ENCODE measurements around the gene SPATS2.

The SPATS2 gene

GRCh38 chr12:49404956-49405355 lies 37.7 kb downstream of the SPATS2 start:
- H3K4me3 ChIP-seq (replicated peaks; ENCODE audit: low read depth, low read length), result no peak overlapping the region
- no peak for TF ChIP-seq CTCF (IDR thresholded peaks at IDR 0.05; ENCODE audit: low read depth, low read length, missing control alignments)
- no peak for DNase-seq (ENCODE audit: extremely low read depth, low read depth)

GRCh38 chr12:49410818-49411217 lies 43.6 kb downstream of the SPATS2 start:
- H3K4me3 ChIP-seq (replicated peaks; ENCODE audit: low read depth, low read length), result no peak overlapping the region
- DNase-seq (ENCODE audit: extremely low read depth, low read depth), result no peak
- no peak for TF ChIP-seq CTCF (IDR thresholded peaks at IDR 0.05; ENCODE audit: low read depth, low read length, missing control alignments)

GRCh38 chr12:49413010-49413409 lies 45.7 kb downstream of the SPATS2 start:
- no peak overlapping the region for H3K4me3 ChIP-seq (replicated peaks; ENCODE audit: low read depth, low read length)
- TF ChIP-seq CTCF (IDR thresholded peaks at IDR 0.05; ENCODE audit: low read depth, low read length, missing control alignments), result no peak
- DNase-seq (ENCODE audit: extremely low read depth, low read depth), result no peak

- DNase-seq (ENCODE audit: extremely low read depth, low read depth), result no peak
- TF ChIP-seq CTCF (IDR thresholded peaks at IDR 0.05; ENCODE audit: low read depth, low read length, missing control alignments), result no peak
- no peak overlapping the region for H3K4me3 ChIP-seq (replicated peaks; ENCODE audit: low read depth, low read length)
These were observed 46.5 kb downstream of the SPATS2 start for GRCh38 chr12:49413796-49414195.

GRCh38 chr12:49414364-49414763 lies 47.1 kb downstream of the SPATS2 start:
- no peak for TF ChIP-seq CTCF (IDR thresholded peaks at IDR 0.05; ENCODE audit: low read depth, low read length, missing control alignments)
- no peak for DNase-seq (ENCODE audit: extremely low read depth, low read depth)
- no peak overlapping the region for H3K4me3 ChIP-seq (replicated peaks; ENCODE audit: low read depth, low read length)

- H3K4me3 ChIP-seq (replicated peaks; ENCODE audit: low read depth, low read length), result no peak overlapping the region
- no peak for DNase-seq (ENCODE audit: extremely low read depth, low read depth)
- no peak for TF ChIP-seq CTCF (IDR thresholded peaks at IDR 0.05; ENCODE audit: low read depth, low read length, missing control alignments)
These were observed 48.3 kb downstream of the SPATS2 start for GRCh38 chr12:49415521-49415970.

GRCh38 chr12:49416892-49417291 lies 49.6 kb downstream of the SPATS2 start:
- no peak overlapping the region for H3K4me3 ChIP-seq (replicated peaks; ENCODE audit: low read depth, low read length)
- DNase-seq (ENCODE audit: extremely low read depth, low read depth), result no peak
- TF ChIP-seq CTCF (IDR thresholded peaks at IDR 0.05; ENCODE audit: low read depth, low read length, missing control alignments), result no peak

Data from HFF-Myc (cell line).